Stimulated activated naive CD8-positive, alpha-beta T cell treated with anti-CD3 and anti-CD28 coated beads, Interleukin-15, Interleukin-2, amounts not matched to agents 100 U/mL and 50 U/mL, for 24 hours (primary cell): ENCODE measurements around the gene OR2T2.
A peak's percentile ranks its signal among the peaks of the same experiment; 100 is the strongest.
"Not testable (repeated sequence)": the region's sequence is repeated elsewhere in the genome, so short reads cannot be mapped to it uniquely, and the experiment has no call there.

Experiments
- ATAC-seq: fragments of 150-1000 bp; cut with Tn5 transposase; one replicate; pipeline ENCODE4 v1.10.0; 2021
- DNase-seq: peaks from one replicate; pipeline ENCODE4 v3.0.0; 2021

Gene OR2T2

GRCh38 chr1:248450466-248451145 is 5.2 kb downstream of the OR2T2 start:
- ATAC-seq: not testable (repeated sequence)

GRCh38 chr1:248453619-248454018 is 8.2 kb downstream of the OR2T2 start:
- not testable (repeated sequence) for DNase-seq, ATAC-seq

More at GRCh38 chr1:248450466-248451145, 5.2 kb downstream of the OR2T2 start:
- not testable (repeated sequence) for DNase-seq

- ATAC-seq, DNase-seq: not testable (repeated sequence)
Measured at GRCh38 chr1:248455045-248455444, 9.6 kb downstream of the OR2T2 start.

- not testable (repeated sequence) for ATAC-seq
Measured at GRCh38 chr1:248456635-248457034, 11.2 kb downstream of the OR2T2 start.

GRCh38 chr1:248459117-248459516 is 13.7 kb downstream of the OR2T2 start:
- ATAC-seq, DNase-seq: not testable (repeated sequence)

More at GRCh38 chr1:248456635-248457034, 11.2 kb downstream of the OR2T2 start:
- not testable (repeated sequence) for DNase-seq

- no peak for DNase-seq
- no peak for ATAC-seq
Measured at GRCh38 chr1:248471154-248471553, 25.7 kb downstream of the OR2T2 start.

GRCh38 chr1:248472111-248472510 is 26.7 kb downstream of the OR2T2 start:
- not testable (repeated sequence) for ATAC-seq, DNase-seq

- DNase-seq, ATAC-seq: not testable (repeated sequence)
Measured at GRCh38 chr1:248473051-248473450, 27.6 kb downstream of the OR2T2 start, which contains the start of gene OR2T3. Gene OR2T3, plus strand, starts transcription at chr1:248473351. Its CDS starts 0 bp downstream, at chr1:248473351.

GRCh38 chr1:248475660-248476059 is 30.2 kb downstream of the OR2T2 start:
- not testable (repeated sequence) for DNase-seq, ATAC-seq

- peak; percentile 89 for ATAC-seq
Measured at GRCh38 chr1:248481686-248482579, 36.5 kb downstream of the OR2T2 start.

GRCh38 chr1:248488289-248488688 is 42.9 kb downstream of the OR2T2 start, which contains the start of gene OR2T5:
Gene OR2T5, plus strand, starts transcription at chr1:248488589. Its CDS starts 0 bp downstream, at chr1:248488589.
- DNase-seq: not testable (repeated sequence)

More at GRCh38 chr1:248481686-248482579, 36.5 kb downstream of the OR2T2 start:
- DNase-seq: peak; percentile 7

GRCh38 chr1:248496661-248497060 is 51.2 kb downstream of the OR2T2 start:
- DNase-seq, ATAC-seq: not testable (repeated sequence)

More at GRCh38 chr1:248488289-248488688, 42.9 kb downstream of the OR2T2 start, which contains the start of gene OR2T5:
- not testable (repeated sequence) for ATAC-seq

- DNase-seq, ATAC-seq: not testable (repeated sequence)
Measured at GRCh38 chr1:248500305-248501035, 55.0 kb downstream of the OR2T2 start.
